ENCODE results near the gene XYLT1. TPM values are rescaled to one million over a fixed set of nuclear protein-coding genes. Genes with fewer than 3 reads are reported as not detected.

The XYLT1 gene
- total and polyA plus RNA-seq, 2 of the 13 experiments (the other 11 are each of a cell fraction or from before 2014, with no cell fraction given): not detected

- intact Hi-C loops (cut with micrococcal nuclease; ENCODE audit: unreplicated experiment) (no loop called here), in situ Hi-C loops (cut with HindIII; ENCODE audit: extremely low pct_ligation_motif_present, low pct_unique_long_range_greater_than_20kb) (no loop called here)
- Histone ChIP-seq H3K4me2 (ENCODE audit: low read depth, low read length) (no peak overlapping the region), H3K4me1 (ENCODE audit: insufficient read depth, low read length) (no peaks in the 10 kb centered on the region), H3K27ac (ENCODE audit: extremely low read length, insufficient read depth, low read length) (no peak overlapping the region), H4K20me1 (ENCODE audit: insufficient read depth, low read length) (no peaks in the 10 kb centered on the region), H3K9me3 (ENCODE audit: low read length) (no peaks in the 10 kb centered on the region), H3K9ac (ENCODE audit: insufficient read depth, low read depth, low read length) (no peak overlapping the region), H3K4me3 (replicated peaks in 1 of 3; ENCODE audit: insufficient read depth in 1 of 3, low read depth in 2 of 3, low read length in 3 of 3) (no peak overlapping the region), H3K36me3 (replicated peaks in 1 of 2; ENCODE audit: control insufficient read depth in 1 of 2, insufficient read depth in 2 of 2, low read length in 2 of 2) (no peaks in the 10 kb centered on the region), H3K27me3 (ENCODE audit: control insufficient read depth in 1 of 2, insufficient read depth in 2 of 2, low read length in 2 of 2) (peaks cover 0 to 5% of the 10 kb centered on the region in 2 experiments; a peak in 2 of 5 replicates), H3K79me2 (ENCODE audit: insufficient read depth, low read length) (no peaks in the 10 kb centered on the region), H2AFZ (ENCODE audit: low read length) (no peak overlapping the region)
- DNase-seq (ENCODE audit: low spot score) (no peak), ATAC-seq (no peak), FAIRE-seq (no peak)
- no TSS peak for BruUV-seq (replicated peaks)
- WGBS (ENCODE audit: low lambda C conversion rate): 31% methylated on average over 10 of the region's 10 CpGs
- ChIA-PET CTCF (ENCODE audit: low intra/inter-chr PET ratio, low total read pairs) (no interaction called here), POLR2A (no interaction called here)
- TF ChIP-seq AKAP8 (CRISPR knock-in tag; IDR thresholded peaks at IDR 0.05) (no peak), KDM6A (CRISPR knock-in tag; IDR thresholded peaks at IDR 0.05; ENCODE audit: low read depth) (no peak)
Observed at GRCh38 chr16:17287166-17287800, 183.5 kb downstream of the XYLT1 start.

DNA sequence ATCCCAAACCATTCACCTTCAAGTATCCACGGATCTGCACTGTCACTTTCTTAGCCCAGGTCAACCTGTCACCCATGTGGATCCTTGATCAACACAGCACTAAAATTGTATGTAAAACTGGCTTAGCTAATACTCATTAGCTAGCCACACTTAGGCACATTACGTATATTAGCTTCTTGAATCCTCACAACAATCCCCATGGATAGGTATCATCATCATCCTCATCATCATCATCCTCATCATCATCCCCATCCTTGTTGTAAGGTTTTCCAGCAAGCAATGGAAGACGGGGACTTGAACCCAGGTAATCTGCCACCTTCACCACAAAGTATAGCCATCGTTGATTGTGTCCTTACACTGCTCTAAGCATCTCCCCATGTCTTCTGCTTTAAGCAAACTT, 184.3 kb downstream of the XYLT1 start:
- no peak overlapping the region for H3K4me2 ChIP-seq (ENCODE audit: low read depth, low read length)
- H3K9me3 ChIP-seq (ENCODE audit: low read length): no peaks in the 10 kb centered on the region
- H4K20me1 ChIP-seq (ENCODE audit: insufficient read depth, low read length): no peaks in the 10 kb centered on the region
- in situ Hi-C loops (cut with HindIII; ENCODE audit: extremely low pct_ligation_motif_present, low pct_unique_long_range_greater_than_20kb): no loop called here
- intact Hi-C loops (cut with micrococcal nuclease; ENCODE audit: unreplicated experiment): no loop called here
- H3K79me2 ChIP-seq (ENCODE audit: insufficient read depth, low read length): no peaks in the 10 kb centered on the region
- WGBS (ENCODE audit: low lambda C conversion rate): 13% methylated on average over 4 of the region's 4 CpGs
- H3K27ac ChIP-seq (ENCODE audit: extremely low read length, insufficient read depth, low read length): no peak overlapping the region
- FAIRE-seq: no peak
- H2AFZ ChIP-seq (ENCODE audit: low read length): no peak overlapping the region
- H3K36me3 ChIP-seq (replicated peaks in 1 of 2; ENCODE audit: control insufficient read depth in 1 of 2, insufficient read depth in 2 of 2, low read length in 2 of 2): no peaks in the 10 kb centered on the region
- ChIA-PET POLR2A (no interaction called here), CTCF (ENCODE audit: low intra/inter-chr PET ratio, low total read pairs) (no interaction called here)
- no peak overlapping the region for H3K4me3 ChIP-seq (replicated peaks in 1 of 3; ENCODE audit: insufficient read depth in 1 of 3, low read depth in 2 of 3, low read length in 3 of 3)
- no peak overlapping the region for H3K9ac ChIP-seq (ENCODE audit: insufficient read depth, low read depth, low read length)
- BruUV-seq (replicated peaks): no TSS peak
- no peaks in the 10 kb centered on the region for H3K4me1 ChIP-seq (ENCODE audit: insufficient read depth, low read length)
- no peak for DNase-seq (ENCODE audit: low spot score)
- TF ChIP-seq ARNT (IDR thresholded peaks at IDR 0.05) (no peak), SIN3B (IDR thresholded peaks at IDR 0.05; ENCODE audit: low read length) (no peak), CREB1 (IDR thresholded peaks at IDR 0.05) (peak; percentile 81), CREB1 (CRISPR knock-in tag; IDR thresholded peaks at IDR 0.05) (no peak)
- no peak for ATAC-seq
- H3K27me3 ChIP-seq (ENCODE audit: control insufficient read depth in 1 of 2, insufficient read depth in 2 of 2, low read length in 2 of 2): peaks cover 0 to 5% of the 10 kb centered on the region in 2 experiments; a peak in 2 of 5 replicates

Data from HepG2 (cell line).